ENCODE measurements around the gene METTL16. TPM values are rescaled to one million over a fixed set of nuclear protein-coding genes. Genes with fewer than 3 reads are reported as not detected.

METTL16 gene
- total and polyA plus RNA-seq, 9 of the 15 experiments (the other 6 are each of a cell fraction or from before 2014, with no cell fraction given), result 12.1 to 30.5 (median 19.8) TPM

DNA sequence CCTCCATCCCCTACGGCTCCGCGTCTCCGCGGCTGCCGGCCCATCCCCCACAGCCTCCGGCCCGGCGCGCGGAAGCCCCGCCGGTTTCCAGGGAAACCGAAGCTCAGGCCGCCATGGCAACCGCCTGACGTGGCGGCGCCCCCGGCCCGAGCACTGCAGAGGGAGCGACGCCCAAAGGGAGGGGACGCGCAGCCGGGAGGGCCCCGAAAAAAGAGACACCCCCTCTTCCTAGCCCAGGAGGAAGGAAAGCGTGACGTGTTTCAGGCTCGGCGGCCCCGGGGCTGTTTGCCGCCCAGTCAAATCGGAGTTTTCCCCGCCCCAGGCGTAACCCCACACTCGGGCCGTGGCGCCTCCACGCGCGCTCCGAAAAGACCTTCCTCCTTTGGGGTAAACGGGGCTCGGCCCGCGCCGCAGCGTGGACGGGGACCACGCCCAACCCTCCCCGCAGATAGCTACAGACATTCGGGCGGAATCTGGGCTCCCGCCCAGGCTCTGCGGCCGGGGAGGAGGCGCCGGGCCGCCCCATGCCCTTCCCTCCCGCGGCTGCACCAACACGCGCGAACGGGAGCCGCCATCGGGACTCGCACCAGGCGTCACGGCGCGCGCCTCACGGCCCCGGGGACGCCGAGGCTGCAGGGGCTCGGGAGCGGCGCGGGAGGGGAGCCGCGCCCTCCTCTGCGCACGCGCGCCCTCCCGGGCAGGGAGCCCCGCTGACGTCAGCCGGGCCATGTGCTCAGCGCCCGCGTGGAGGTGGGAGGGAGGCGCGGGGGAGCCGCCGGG lies 118.3 kb downstream of the METTL16 start (continued):
- no peak for TF ChIP-seq ZNF778 (CRISPR knock-in tag; IDR thresholded peaks at IDR 0.05)
- TF ChIP-seq, protein P1, sequence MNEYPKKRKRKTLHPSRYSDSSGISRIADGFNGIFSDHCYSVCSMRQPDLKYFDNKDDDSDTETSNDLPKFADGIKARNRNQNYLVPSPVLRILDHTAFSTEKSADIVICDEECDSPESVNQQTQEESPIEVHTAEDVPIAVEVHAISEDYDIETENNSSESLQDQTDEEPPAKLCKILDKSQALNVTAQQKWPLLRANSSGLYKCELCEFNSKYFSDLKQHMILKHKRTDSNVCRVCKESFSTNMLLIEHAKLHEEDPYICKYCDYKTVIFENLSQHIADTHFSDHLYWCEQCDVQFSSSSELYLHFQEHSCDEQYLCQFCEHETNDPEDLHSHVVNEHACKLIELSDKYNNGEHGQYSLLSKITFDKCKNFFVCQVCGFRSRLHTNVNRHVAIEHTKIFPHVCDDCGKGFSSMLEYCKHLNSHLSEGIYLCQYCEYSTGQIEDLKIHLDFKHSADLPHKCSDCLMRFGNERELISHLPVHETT (CRISPR knock-in tag; conservative IDR thresholded peaks at IDR 0.05 in 1 of 2, IDR thresholded peaks at IDR 0.05 in 1 of 2), result peak in 1 of 2 experiments; percentile 33; a peak in 1 of 4 replicates
- peak; percentile 69; the same call in 1 of the 2 replicates for TF ChIP-seq EP400 (IDR thresholded peaks at IDR 0.05)
- peak in 1 of 2 experiments; percentile 89; a peak in 3 of 4 replicates for TF ChIP-seq NRF1 (conservative IDR thresholded peaks at IDR 0.05 in 1 of 2, IDR thresholded peaks at IDR 0.05 in 1 of 2)
- peak; percentile 75 for TF ChIP-seq PRPF4 (IDR thresholded peaks at IDR 0.05; ENCODE audit: insufficient read depth, low read depth, low read length, poor library complexity, severe bottlenecking)
- TF ChIP-seq MXI1 (IDR thresholded peaks at IDR 0.05; ENCODE audit: low read depth, low read length), result peak; percentile 86
- TF ChIP-seq HDAC2 (IDR thresholded peaks at IDR 0.05), result peak; percentile 56; the same call in 1 of the 2 replicates
- peak in 1 of 2 experiments; percentile 34; a peak in 1 of 4 replicates for TF ChIP-seq NONO (IDR thresholded peaks at IDR 0.05; ENCODE audit: low read depth in 2 of 2, low read length in 1 of 2)
- peak in 1 of 2 experiments; percentile 60; a peak in 1 of 4 replicates for TF ChIP-seq FOXA3 (CRISPR knock-in tag; conservative IDR thresholded peaks at IDR 0.05 in 1 of 2, IDR thresholded peaks at IDR 0.05 in 1 of 2)
- peak; percentile 71 to 90 for TF ChIP-seq MAZ (CRISPR knock-in tag; conservative IDR thresholded peaks at IDR 0.05 in 1 of 2, IDR thresholded peaks at IDR 0.05 in 1 of 2)
- TF ChIP-seq ETS2 (tag; IDR thresholded peaks at IDR 0.05; ENCODE audit: borderline replicate concordance, poor library complexity, severe bottlenecking), result no peak
- TF ChIP-seq CREB5 (CRISPR knock-in tag; IDR thresholded peaks at IDR 0.05), result no peak
- peak in 1 of 2 experiments; percentile 77; a peak in 1 of 4 replicates for TF ChIP-seq CSDE1 (IDR thresholded peaks at IDR 0.05)
- TF ChIP-seq UBTF (IDR thresholded peaks at IDR 0.05; ENCODE audit: borderline replicate concordance in 1 of 2, low read depth in 2 of 2, low read length in 2 of 2), result no peak

Data from K562 (cell line).